GM21423 (cell line): ENCODE data around the gene USP34.

Source experiments
- ATAC-seq: cut with Tn5 transposase; IDR thresholded peaks from one replicate; pipeline ENCODE4 v1.9.1; 2021; ENCODE audit warnings: mild to moderate bottlenecking, moderate library complexity; ENCODE audit not compliant: unreplicated experiment

The USP34 gene

DNA sequence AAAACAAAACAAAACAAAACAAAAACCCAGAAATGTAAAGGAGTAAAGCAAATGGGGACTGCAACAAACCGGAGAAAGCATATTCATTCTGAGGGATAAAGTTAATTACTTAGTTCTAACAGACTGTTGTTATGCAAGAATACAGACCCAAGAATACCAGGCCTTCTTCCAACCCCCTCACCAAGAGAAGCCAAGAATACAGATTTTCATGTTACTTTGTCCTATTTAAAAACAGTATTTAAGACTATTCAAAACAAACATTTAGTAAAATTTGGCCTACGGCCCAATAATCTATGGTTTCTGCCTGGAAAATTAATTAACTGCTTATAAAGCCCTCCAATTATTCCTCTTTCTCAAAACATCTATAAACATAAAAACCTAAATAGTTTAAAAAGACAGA lies 91.4 kb downstream of the USP34 start:
- no peak for ATAC-seq

DNA sequence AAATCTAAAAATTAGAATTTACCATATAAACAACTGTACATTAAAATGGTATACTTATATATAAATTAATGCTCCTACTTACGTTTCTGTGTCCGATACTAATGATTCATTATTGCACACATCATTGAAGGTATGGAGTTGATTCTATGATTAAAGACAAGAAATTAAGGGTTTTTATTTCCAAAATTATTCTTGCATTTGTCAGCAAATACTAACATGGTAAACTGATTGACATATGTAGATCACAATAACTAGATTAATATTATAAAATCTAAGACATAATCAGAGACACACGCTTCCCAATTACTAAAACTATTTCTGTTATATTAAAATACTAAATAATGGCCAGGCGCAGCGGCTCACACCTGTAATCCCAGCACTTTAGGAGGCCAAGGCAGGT lies 92.6 kb downstream of the USP34 start:
- ATAC-seq = no peak

- ATAC-seq = no peak
Measured at GRCh38 chr2:61377046-61377445, 93.8 kb downstream of the USP34 start.

- ATAC-seq = no peak
Measured at GRCh38 chr2:61376211-61376610, 94.7 kb downstream of the USP34 start.

DNA sequence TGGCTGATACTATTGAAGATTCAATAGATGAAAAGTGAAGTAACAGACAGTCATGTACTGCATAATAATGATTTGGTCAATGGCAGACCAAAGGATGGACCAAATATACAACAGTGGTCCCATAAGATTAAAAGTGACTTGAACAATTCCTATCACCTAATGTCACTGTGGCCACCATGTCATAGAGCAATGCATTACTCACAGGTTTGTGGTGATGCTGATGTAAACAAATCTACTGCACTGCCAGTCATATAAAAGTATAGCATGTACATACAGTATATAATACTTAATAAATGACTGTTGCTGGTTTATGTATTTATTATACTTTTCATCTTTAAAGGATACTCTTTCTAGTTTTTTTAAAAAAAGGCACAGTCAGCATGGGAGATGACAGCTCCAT lies 99.9 kb downstream of the USP34 start:
- no peak for ATAC-seq

DNA sequence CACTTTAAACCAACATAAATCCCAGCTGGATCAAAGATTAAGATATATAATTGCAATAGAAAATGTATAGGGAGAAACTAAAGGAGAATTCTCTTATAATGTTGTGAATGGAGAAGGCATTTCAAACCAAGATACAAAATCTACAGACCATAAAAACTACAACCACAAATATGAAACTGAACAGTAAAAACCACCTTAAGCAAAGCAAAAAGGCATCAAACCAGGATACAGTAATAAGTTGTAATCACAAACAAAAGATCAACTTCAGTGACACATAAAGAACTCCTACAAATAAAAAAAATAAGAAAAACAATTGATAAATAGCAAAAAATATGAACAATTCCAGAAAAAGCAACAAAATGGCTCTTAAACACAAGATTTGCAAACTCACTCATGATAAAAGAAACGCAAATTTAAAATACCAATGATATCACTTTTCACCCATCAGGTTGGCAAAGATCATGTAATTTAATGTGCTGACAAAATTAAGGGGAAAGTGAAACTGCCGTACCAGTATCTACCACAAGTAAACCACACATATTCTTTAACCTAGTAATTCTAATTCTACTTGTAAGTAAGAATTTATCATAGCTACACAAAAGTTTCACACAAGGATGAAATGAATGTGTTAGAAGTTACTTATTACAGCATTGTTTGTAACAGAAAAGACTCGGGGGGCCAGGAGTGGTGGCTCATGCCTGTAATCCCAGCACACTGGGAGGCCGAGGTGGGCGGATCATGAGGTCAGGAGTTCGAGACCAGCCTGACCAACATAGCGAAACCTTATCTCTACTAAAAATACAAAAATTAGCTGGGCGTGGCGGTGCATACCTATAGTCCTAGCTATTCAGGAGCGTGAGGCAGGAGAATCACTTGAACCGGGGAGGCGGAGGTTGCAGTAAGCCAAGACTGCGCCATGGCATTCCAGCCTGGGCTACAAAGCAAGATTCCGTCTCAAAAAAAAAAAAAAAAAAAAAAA lies 101.9 kb downstream of the USP34 start:
- no peak for ATAC-seq

- ATAC-seq = no peak
Measured at GRCh38 chr2:61367177-61367576, 103.7 kb downstream of the USP34 start.

DNA sequence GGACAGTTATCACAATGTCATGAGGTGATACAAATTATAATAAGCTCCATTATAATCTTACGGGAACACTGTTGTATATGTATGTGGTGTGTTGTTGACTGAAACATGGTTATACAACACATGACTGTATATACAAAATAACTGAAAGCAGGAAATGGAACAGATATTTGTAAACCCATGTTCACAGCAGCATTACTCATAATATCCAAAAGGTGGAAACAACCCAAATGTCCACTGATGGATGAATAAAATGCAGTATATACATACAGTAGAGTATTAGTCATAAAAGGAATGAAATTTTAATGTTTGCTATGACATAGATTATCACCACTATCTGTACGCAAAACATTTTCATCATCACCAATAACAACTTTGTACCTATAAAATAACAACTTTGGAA lies 107.3 kb downstream of the USP34 start:
- ATAC-seq = no peak

DNA sequence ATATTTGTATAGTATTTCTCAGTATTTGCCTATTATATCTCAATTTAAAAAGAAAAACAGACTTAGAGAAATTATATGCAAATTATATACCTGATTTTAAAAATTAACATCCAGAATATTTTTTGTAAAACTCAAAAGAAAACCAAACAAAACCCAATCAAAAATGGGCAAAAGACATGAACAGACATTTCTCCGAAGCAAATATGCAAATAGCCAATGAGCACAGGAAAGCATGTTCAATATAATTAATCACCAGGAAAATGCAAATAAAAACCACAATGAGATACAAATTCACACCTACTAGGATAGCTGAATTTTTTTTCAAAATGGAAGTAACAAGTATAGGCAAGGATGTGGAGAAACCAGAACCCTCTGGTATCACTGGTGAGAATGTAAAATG lies 108.0 kb downstream of the USP34 start:
- ATAC-seq = no peak

DNA sequence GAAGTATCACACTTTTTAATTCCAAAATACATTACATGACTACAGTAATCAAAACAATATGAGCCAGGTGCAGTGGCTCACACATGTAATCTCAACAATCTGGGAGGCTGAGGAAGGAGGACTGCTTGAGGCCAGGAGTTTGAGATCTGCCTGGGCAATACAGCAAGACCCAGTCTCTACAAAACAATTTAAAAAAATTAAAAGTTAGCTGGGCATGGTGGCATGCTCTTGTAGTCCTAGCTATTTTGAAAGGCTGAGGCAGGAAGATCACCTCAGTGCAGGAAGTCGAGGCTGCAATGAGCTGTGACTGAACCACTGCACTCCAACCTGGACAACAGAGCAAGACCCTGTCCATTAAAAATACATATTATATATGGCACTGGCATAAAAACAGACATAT lies 109.8 kb downstream of the USP34 start:
- ATAC-seq = no peak

GRCh38 chr2:61359058-61359457 lies 111.8 kb downstream of the USP34 start:
- no peak for ATAC-seq

GRCh38 chr2:61357681-61358080 lies 113.2 kb downstream of the USP34 start:
- ATAC-seq = no peak

DNA sequence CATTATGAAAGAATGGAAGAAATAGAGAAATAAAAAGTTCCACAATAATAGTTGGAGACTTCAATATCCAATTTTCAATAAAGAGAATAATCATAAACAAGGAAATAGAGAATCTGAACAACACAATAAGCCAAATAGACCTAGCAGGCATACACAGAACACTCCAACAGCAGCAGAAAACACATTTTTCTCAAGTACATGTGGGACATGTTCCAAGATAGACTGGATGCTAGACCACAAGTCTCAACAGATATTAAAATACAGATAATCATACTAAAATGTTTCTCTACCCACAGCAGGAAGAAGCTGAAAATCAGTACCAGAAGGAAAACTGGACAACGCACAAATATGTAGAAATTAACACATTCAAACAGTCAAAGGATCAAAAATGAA lies 113.9 kb downstream of the USP34 start:
- ATAC-seq = no peak

DNA sequence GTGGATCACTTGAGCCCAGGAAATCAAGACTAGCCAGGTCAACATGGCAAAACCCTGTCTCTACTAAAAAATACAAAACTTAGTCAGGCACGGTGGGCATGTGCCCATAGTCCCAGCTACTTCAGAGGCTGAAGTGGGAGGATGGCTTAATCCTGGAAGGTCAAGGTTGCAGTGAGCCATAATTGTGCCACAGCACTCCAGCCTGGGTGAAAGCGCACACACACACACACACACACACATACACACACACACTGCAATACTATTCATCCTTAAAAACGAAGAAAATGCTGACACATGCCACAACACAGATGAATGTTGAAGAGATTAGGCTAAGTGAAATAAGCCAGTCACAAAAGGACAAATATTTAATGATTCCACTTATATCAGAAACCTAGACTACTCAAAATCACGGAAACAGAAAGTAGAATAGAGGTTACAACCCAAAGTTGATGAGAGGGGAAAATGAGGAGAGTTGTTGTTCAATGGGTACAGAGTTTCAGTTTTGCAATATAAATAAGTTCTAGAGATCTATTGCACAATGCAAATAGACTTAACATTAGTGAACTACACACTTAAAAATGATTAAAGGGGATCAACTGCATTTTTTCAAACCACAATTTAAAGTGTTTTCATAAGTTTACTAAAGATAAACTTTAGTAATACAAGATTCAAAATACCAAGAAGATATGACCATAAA lies 114.5 kb downstream of the USP34 start:
- no peak for ATAC-seq

DNA sequence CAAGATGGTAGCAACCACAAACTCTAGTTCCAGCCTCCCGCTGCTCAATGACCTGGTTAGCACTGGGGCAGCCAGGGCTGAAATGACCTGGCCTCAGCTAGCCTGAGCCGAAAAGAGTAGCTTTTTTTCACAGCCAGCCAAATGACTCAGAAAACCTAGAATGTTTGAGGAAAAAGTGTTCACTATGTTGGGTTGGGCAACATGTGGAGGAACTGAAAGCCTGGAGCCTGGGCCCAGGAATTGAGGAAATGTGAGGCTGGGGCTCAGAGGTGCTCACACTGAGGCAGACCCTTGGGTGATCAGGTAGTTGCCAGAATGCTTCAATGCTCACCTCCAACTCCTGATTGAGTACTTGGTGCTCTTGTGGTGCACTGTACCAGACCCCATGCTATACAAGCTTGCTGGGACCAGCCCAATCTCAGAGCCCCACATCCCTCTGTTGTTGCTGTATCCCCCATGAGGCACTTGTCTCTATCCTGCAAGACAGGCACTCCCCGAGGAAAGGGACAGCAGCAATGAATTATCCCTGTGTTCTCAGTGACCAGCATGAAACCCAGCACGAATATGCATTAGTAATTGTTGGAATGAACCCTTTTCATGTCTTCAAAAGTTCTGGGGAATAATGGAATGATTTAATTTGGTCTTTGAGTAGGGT lies 116.2 kb downstream of the USP34 start:
- ATAC-seq = no peak

GRCh38 chr2:61353909-61354308 lies 117.0 kb downstream of the USP34 start:
- no peak for ATAC-seq

- ATAC-seq = no peak
Measured at GRCh38 chr2:61350777-61351176, 120.1 kb downstream of the USP34 start.

- no peak for ATAC-seq
Measured at GRCh38 chr2:61343141-61343540, 127.7 kb downstream of the USP34 start.

DNA sequence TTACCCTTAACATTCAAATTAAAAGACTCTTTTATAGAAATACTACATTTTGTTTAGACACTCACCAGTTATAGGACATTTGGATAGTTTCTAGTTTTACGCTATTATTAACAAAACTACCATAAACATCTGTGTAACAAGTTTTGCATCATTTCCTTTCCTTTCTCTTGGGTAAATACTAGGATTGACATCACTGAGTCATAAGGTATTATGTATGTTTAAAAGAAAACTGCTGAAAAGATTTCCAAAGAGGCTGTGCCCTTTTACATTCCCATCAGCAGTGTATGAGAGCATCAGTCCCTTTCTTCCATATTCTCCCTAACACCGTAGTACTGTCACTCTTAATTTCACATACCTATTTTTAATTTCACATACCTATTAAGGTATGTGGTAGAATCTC lies 130.6 kb downstream of the USP34 start:
- ATAC-seq = no peak

GRCh38 chr2:61338447-61338846 lies 132.4 kb downstream of the USP34 start:
- no peak for ATAC-seq

- ATAC-seq = no peak
Measured at GRCh38 chr2:61335187-61335586, 135.7 kb downstream of the USP34 start.

DNA sequence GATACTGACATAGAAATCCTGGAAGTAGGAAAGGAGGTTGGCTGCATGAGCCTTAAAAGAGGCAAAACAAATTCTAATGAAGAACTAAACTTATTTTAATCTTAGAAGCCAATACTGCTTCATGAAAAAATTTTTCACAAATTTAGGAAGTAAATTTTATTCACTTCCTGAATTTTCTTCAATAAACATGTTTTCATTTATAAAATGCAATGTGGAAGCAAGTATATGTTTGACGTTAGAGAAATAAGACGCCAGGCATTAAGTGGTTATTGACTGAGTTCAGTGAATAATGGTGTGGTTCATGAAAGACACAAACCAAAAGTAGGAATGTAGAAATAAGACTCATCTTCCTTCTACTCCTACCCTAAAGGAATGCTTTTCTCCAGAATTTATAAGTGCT lies 136.4 kb downstream of the USP34 start:
- no peak for ATAC-seq
